Measurements from ENCODE around the gene BASP1. TPM values are rescaled to one million over a fixed set of nuclear protein-coding genes. Genes with fewer than 3 reads are reported as not detected.

Gene BASP1
- total RNA-seq, 5 donors from 2014 or later (not counting 1 experiment from before 2014, with no cell fraction given) = 0.47 to 4.6 (median 2.2) TPM

GRCh38 chr5:17282283-17283120, 65.1 kb downstream of the BASP1 start:
- POLR2A ChIA-PET = no interaction called here
- no peak overlapping the region for H3K4me3 ChIP-seq (ENCODE audit: control insufficient read depth in 1 of 2, extremely low read depth in 1 of 2, low read length in 1 of 2)
- CTCF ChIA-PET = interaction anchor here in 1 of 2 donors (0.5 to 0.6 kb wide), 2 partner anchors 32 to 1946 kb away, joined by 3 read pairs; no protein-coding TSS in a partner anchor
- WGBS (ENCODE audit: insufficient coverage) = 67% methylated on average over 1 of the region's 6 CpGs
- Mint-ChIP-seq H3K27ac (peak overlapping the region in 1 of 2 donors; percentile 55), H3K36me3 (no peaks in the 10 kb centered on the region), H3K9me3 (peaks cover 3 to 13% (median 9%) of the 10 kb centered on the region in 3 donors), H3K4me1 (peaks cover 0 to 2% (median 2%) of the 10 kb centered on the region in 3 donors), H3K4me3 (no peak overlapping the region), H3K27me3 (no peaks in the 10 kb centered on the region)
- H3K36me3 ChIP-seq (ENCODE audit: control insufficient read depth in 2 of 2, extremely low read depth in 1 of 2, insufficient read depth in 1 of 2, low read length in 1 of 2) = no peaks in the 10 kb centered on the region
- no peaks in the 10 kb centered on the region for H3K27me3 ChIP-seq (replicated peaks in 1 of 2; ENCODE audit: control insufficient read depth in 2 of 2, extremely low read depth in 1 of 2, insufficient read depth in 2 of 2, low read length in 1 of 2)
- ATAC-seq (replicated peaks in 1 of 4) (no peak), DNase-seq (no peak)
- no peaks in the 10 kb centered on the region for H3K4me1 ChIP-seq (ENCODE audit: control insufficient read depth in 1 of 2, extremely low read depth in 1 of 2, insufficient read depth in 2 of 2, low read length in 2 of 2)
- H3K27ac ChIP-seq (ENCODE audit: low read length) = no peak overlapping the region
- H3K9me3 ChIP-seq = no peaks in the 10 kb centered on the region

- ATAC-seq (replicated peaks in 1 of 4) (no peak), DNase-seq (no peak)
- Mint-ChIP-seq H3K4me3 (no peak overlapping the region), H3K9me3 (peaks cover 3 to 16% (median 13%) of the 10 kb centered on the region in 3 donors), H3K27me3 (no peaks in the 10 kb centered on the region), H3K36me3 (no peaks in the 10 kb centered on the region), H3K27ac (no peak overlapping the region), H3K4me1 (peaks cover 0 to 2% (median 2%) of the 10 kb centered on the region in 3 donors)
- Histone ChIP-seq H3K27ac (ENCODE audit: low read length) (no peak overlapping the region), H3K9me3 (no peaks in the 10 kb centered on the region), H3K4me3 (ENCODE audit: control insufficient read depth in 1 of 2, extremely low read depth in 1 of 2, low read length in 1 of 2) (no peak overlapping the region), H3K36me3 (ENCODE audit: control insufficient read depth in 2 of 2, extremely low read depth in 1 of 2, insufficient read depth in 1 of 2, low read length in 1 of 2) (no peaks in the 10 kb centered on the region), H3K4me1 (ENCODE audit: control insufficient read depth in 1 of 2, extremely low read depth in 1 of 2, insufficient read depth in 2 of 2, low read length in 2 of 2) (no peaks in the 10 kb centered on the region), H3K27me3 (replicated peaks in 1 of 2; ENCODE audit: control insufficient read depth in 2 of 2, extremely low read depth in 1 of 2, insufficient read depth in 2 of 2, low read length in 1 of 2) (no peaks in the 10 kb centered on the region)
- ChIA-PET POLR2A (no interaction called here), CTCF (interaction anchor here in 1 of 2 donors (0.5 to 0.6 kb wide), 2 partner anchors 31 to 1946 kb away, joined by 3 read pairs; no protein-coding TSS in a partner anchor)
- no CpG with 5 or more reads among the region's 2 CpGs for WGBS (ENCODE audit: insufficient coverage)
Observed at GRCh38 chr5:17283121-17283415, 65.6 kb downstream of the BASP1 start.

GRCh38 chr5:17287501-17288155, 70.2 kb downstream of the BASP1 start:
- no peaks in the 10 kb centered on the region for H3K9me3 ChIP-seq
- Mint-ChIP-seq H3K27ac (no peak overlapping the region), H3K9me3 (peaks cover 3 to 24% (median 18%) of the 10 kb centered on the region in 3 donors), H3K4me1 (peaks cover 0 to under 1% (median 0%) of the 10 kb centered on the region in 3 donors), H3K4me3 (no peak overlapping the region), H3K27me3 (no peaks in the 10 kb centered on the region), H3K36me3 (no peaks in the 10 kb centered on the region)
- no peaks in the 10 kb centered on the region for H3K36me3 ChIP-seq (ENCODE audit: control insufficient read depth in 2 of 2, extremely low read depth in 1 of 2, insufficient read depth in 1 of 2, low read length in 1 of 2)
- 64% methylated on average over 4 of the region's 4 CpGs for WGBS (ENCODE audit: insufficient coverage)
- DNase-seq = no peak
- no peaks in the 10 kb centered on the region for H3K4me1 ChIP-seq (ENCODE audit: control insufficient read depth in 1 of 2, extremely low read depth in 1 of 2, insufficient read depth in 2 of 2, low read length in 2 of 2)
- ChIA-PET CTCF (no interaction called here), POLR2A (no interaction called here)
- no peaks in the 10 kb centered on the region for H3K27me3 ChIP-seq (replicated peaks in 1 of 2; ENCODE audit: control insufficient read depth in 2 of 2, extremely low read depth in 1 of 2, insufficient read depth in 2 of 2, low read length in 1 of 2)
- ATAC-seq (replicated peaks in 1 of 4) = no peak
- no peak overlapping the region for H3K27ac ChIP-seq (ENCODE audit: low read length)
- no peak overlapping the region for H3K4me3 ChIP-seq (ENCODE audit: control insufficient read depth in 1 of 2, extremely low read depth in 1 of 2, low read length in 1 of 2)

- POLR2A ChIA-PET = no interaction called here
- Histone ChIP-seq H3K36me3 (ENCODE audit: control insufficient read depth in 2 of 2, extremely low read depth in 1 of 2, insufficient read depth in 1 of 2, low read length in 1 of 2) (no peaks in the 10 kb centered on the region), H3K4me3 (ENCODE audit: control insufficient read depth in 1 of 2, extremely low read depth in 1 of 2, low read length in 1 of 2) (no peak overlapping the region), H3K9me3 (no peaks in the 10 kb centered on the region), H3K27ac (ENCODE audit: low read length) (no peak overlapping the region), H3K27me3 (replicated peaks in 1 of 2; ENCODE audit: control insufficient read depth in 2 of 2, extremely low read depth in 1 of 2, insufficient read depth in 2 of 2, low read length in 1 of 2) (no peaks in the 10 kb centered on the region), H3K4me1 (ENCODE audit: control insufficient read depth in 1 of 2, extremely low read depth in 1 of 2, insufficient read depth in 2 of 2, low read length in 2 of 2) (no peaks in the 10 kb centered on the region)
- Mint-ChIP-seq H3K4me3 (no peak overlapping the region), H3K27me3 (no peaks in the 10 kb centered on the region), H3K27ac (no peak overlapping the region), H3K36me3 (no peaks in the 10 kb centered on the region), H3K4me1 (no peaks in the 10 kb centered on the region), H3K9me3 (peaks cover 3 to 19% (median 12%) of the 10 kb centered on the region in 3 donors)
- ATAC-seq (replicated peaks in 1 of 4) (no peak), DNase-seq (no peak)
- CTCF ChIA-PET = no interaction called here
- no CpG with 5 or more reads among the region's 3 CpGs for WGBS (ENCODE audit: insufficient coverage)
Observed at GRCh38 chr5:17288570-17288969, 71.1 kb downstream of the BASP1 start.

GRCh38 chr5:17289681-17290539, 72.5 kb downstream of the BASP1 start:
- Histone ChIP-seq H3K27ac (ENCODE audit: low read length) (no peak overlapping the region), H3K4me3 (ENCODE audit: control insufficient read depth in 1 of 2, extremely low read depth in 1 of 2, low read length in 1 of 2) (no peak overlapping the region), H3K36me3 (ENCODE audit: control insufficient read depth in 2 of 2, extremely low read depth in 1 of 2, insufficient read depth in 1 of 2, low read length in 1 of 2) (no peaks in the 10 kb centered on the region), H3K9me3 (no peaks in the 10 kb centered on the region), H3K4me1 (ENCODE audit: control insufficient read depth in 1 of 2, extremely low read depth in 1 of 2, insufficient read depth in 2 of 2, low read length in 2 of 2) (no peaks in the 10 kb centered on the region), H3K27me3 (replicated peaks in 1 of 2; ENCODE audit: control insufficient read depth in 2 of 2, extremely low read depth in 1 of 2, insufficient read depth in 2 of 2, low read length in 1 of 2) (no peaks in the 10 kb centered on the region)
- Mint-ChIP-seq H3K27me3 (no peaks in the 10 kb centered on the region), H3K36me3 (no peaks in the 10 kb centered on the region), H3K4me3 (no peak overlapping the region), H3K9me3 (peaks cover 0 to 16% (median 6%) of the 10 kb centered on the region in 3 donors), H3K4me1 (no peaks in the 10 kb centered on the region), H3K27ac (no peak overlapping the region)
- WGBS (ENCODE audit: insufficient coverage) = 89% methylated on average over 6 of the region's 16 CpGs
- POLR2A ChIA-PET = no interaction called here
- DNase-seq = no peak
- CTCF ChIA-PET = no interaction called here
- ATAC-seq (replicated peaks in 1 of 4) = no peak

- Histone ChIP-seq H3K4me3 (ENCODE audit: control insufficient read depth in 1 of 2, extremely low read depth in 1 of 2, low read length in 1 of 2) (no peak overlapping the region), H3K4me1 (ENCODE audit: control insufficient read depth in 1 of 2, extremely low read depth in 1 of 2, insufficient read depth in 2 of 2, low read length in 2 of 2) (no peaks in the 10 kb centered on the region), H3K36me3 (ENCODE audit: control insufficient read depth in 2 of 2, extremely low read depth in 1 of 2, insufficient read depth in 1 of 2, low read length in 1 of 2) (no peaks in the 10 kb centered on the region), H3K9me3 (no peaks in the 10 kb centered on the region), H3K27me3 (replicated peaks in 1 of 2; ENCODE audit: control insufficient read depth in 2 of 2, extremely low read depth in 1 of 2, insufficient read depth in 2 of 2, low read length in 1 of 2) (no peaks in the 10 kb centered on the region), H3K27ac (ENCODE audit: low read length) (no peak overlapping the region)
- ATAC-seq (replicated peaks in 1 of 4) = no peak
- peaks cover 0 to 16% (median 6%) of the 10 kb centered on the region in 3 donors for H3K9me3 Mint-ChIP-seq
- ChIA-PET CTCF (no interaction called here), POLR2A (no interaction called here)
- no peak overlapping the region for H3K27ac Mint-ChIP-seq
- no peak for DNase-seq
- H3K36me3 Mint-ChIP-seq = no peaks in the 10 kb centered on the region
- H3K4me3 Mint-ChIP-seq = no peak overlapping the region
- H3K4me1 Mint-ChIP-seq = no peaks in the 10 kb centered on the region
- 100% methylated on average over 5 of the region's 9 CpGs for WGBS (ENCODE audit: insufficient coverage)
- no peaks in the 10 kb centered on the region for H3K27me3 Mint-ChIP-seq
Observed at GRCh38 chr5:17290540-17290974, 73.1 kb downstream of the BASP1 start.

All from T-cell (primary cell).